B cell (primary cell): ENCODE data around the gene ERC2.

Source experiments
- CTCF ChIP-seq: fragments of 200-600 bp; IDR thresholded peaks from one replicate; pipeline ENCODE4 v1.8.0; 2022; ENCODE audit warnings: antibody characterized with exemption, mild to moderate bottlenecking
- EZH2 ChIP-seq: IDR thresholded peaks from 2 replicates; pipeline ENCODE4 v1.6.1; 2012; ENCODE audit warnings: borderline replicate concordance, low read depth, mild to moderate bottlenecking, moderate library complexity, low read length; ENCODE audit not compliant: insufficient read depth, poor library complexity, severe bottlenecking

DNA sequence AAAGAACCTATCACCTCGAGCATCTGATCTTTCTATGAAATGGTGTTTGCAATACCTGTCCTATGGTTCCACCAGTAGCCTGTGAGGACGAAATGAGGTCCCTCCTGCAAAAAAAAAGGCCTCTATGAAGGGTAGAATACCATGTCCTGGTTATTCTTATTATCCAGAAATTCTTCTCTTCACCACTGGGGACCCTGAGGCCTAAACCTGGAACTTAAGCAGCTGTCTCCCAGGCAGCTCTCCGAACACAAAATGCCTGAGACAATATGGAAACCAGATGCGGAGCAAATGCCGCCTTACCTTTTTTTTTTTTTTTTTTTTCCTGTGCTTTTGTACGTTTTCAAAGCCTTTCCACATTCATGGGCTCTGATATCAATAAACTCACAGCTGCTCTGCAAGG is 919.1 kb downstream of the ERC2 start:
- no peak for TF ChIP-seq CTCF
- no peak for TF ChIP-seq EZH2
